ENCODE measurements around the gene LTBP1.
"Not testable (repeated sequence)": the region's sequence is repeated elsewhere in the genome, so short reads cannot be mapped to it uniquely, and the experiment has no call there.

LTBP1 gene

DNA sequence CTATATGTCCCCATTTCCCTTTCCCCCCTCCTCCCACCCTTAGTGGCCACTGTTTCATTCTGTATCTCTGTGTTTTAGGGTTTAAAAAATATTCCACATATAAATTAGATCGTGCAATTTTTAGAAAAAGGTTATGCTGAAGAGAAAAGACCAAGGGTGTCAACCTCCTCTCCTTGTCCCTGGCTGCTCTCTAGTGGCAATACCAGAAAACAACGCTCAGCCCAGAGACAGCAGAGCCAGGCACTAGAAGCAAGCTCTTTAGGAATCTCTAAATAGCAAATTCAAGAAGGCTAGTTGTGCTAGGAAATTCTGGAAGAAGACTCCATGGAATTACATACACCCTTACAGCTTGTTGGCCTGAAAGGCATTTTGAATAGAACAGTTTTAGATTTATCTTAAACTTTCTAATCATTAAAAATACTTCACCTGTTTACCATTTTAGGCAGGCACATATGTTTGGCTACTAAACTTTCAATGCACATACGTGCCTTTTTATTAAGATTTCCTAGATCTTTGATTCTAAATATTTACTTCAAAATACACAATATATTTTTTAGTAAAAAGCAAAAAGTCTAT lies 494.6 kb downstream of the LTBP1 start:
- DNase-seq = peak; percentile 77

DNA sequence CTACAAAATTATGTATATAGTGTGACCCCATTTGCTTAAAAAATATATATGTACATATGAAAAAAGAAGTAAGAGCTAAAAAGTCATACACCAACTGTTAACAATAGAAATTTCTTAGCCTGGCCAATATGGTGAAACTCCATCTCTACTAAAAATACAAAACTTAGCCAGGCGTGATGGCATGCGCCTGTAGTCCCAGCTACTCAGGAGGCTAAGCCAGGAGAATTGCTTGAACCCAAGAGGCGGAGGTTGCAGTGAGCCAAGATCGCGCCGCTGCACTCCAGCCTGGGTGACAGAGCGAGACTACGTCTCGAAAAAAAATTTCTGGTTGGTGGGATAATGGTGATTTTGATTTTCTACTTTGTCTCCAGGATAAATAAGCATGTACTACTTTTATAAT lies 495.3 kb downstream of the LTBP1 start:
- DNase-seq = not testable (repeated sequence)

DNA sequence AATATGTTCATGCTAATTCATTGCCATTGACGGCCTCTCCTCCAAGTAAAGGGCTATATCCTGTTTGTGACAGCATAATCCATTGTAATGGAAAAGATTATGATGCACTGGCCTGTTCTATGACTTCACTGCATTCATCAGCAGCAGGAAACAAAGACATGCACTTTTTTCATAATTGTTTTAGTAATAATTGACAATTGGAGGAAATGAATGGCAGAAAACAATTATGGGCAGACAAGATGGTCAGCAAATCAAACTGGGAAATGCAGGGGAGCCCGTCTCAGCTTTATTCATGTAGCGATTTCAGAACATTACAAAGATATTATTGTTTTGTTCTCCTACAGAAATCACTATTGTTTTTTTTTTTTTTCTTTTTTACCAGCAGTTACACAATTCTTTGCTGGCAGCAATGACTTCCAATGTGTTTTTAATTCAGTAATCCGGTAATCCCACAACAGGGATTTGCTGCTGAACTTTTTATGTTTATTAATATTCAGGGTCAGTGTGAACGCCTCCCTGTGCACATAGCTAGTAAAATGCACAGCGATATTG lies 495.9 kb downstream of the LTBP1 start:
- no peak for DNase-seq

DNA sequence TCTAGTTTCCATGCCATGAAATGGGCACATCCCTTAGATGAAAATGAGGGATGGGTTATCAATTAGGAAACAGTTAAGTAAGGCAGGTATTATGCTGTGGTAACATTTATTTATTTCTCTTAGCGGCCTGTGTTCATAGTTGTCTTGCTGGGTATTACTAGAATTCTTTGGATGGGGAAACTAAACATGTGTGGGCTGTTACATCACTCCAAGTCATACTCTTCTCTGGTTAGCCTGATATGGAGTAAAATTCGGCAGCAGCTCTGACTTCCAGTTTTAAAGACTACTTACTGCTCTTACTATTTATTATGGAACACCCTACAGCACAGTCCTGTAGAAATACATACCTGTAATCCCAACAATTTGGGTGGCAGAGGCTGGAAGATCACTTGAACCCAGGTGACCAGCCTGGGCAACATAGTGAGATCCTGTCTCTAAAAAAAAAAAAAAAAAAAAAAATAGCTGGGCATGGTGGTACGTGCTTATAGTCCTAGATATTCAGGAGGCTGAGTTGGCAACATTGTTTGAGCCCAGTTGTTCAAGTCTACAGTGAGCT lies 496.6 kb downstream of the LTBP1 start:
- peak; percentile 43 for DNase-seq

DNA sequence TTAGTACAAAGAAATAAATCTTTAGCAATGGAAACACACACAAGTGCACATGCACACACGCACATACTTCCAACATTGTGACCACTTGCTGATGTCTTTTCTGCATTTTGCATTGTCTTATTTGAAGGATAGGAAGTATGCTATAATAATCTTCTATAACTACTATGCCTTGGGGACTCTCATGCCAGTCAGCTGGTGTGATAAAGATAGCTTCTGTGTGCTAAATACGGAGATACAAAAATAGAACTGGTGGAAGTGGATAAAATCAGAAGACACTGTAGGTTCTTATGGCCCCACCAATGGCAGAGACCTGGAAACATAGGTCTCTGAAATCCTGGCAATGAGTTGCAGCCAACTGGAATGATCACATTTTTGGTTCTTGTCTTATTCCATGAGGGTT lies 498.2 kb downstream of the LTBP1 start:
- DNase-seq = no peak

DNA sequence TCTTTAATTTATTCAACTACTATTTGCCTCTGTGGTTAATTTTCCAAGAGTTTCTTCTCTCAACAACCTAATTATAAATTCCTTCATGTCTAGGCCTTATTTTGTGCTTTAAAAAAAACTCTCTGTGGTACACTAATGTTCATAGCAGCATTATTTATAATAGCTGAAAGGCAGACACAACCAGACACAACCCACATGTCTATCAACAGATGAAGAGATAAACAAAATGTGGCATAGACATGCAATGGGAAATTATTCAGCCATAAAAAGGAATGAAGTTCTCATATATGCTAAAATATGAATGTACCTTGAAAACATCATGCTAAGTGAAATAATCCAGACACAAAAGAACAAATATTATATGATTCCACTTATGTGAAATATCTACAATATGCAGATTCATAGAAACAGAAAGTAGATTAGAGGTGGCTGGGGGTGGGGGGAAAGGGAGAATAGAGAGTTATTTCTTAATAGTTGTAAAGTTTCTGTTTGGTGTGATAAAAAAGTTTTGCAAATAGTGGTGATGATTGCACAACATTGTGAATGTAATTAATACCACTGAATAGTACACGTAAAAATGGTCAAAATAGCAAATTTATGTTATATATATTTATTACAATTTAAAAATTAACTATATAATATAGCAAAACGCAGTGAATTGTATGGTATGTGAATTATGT lies 501.6 kb downstream of the LTBP1 start:
- DNase-seq = no peak
